ENCODE results near the gene WDR44. TPM values are rescaled to one million over a fixed set of nuclear protein-coding genes. Genes with fewer than 3 reads are reported as not detected.

The WDR44 gene
- total RNA-seq, 1 donor from 2014 or later: 19.0 TPM

DNA sequence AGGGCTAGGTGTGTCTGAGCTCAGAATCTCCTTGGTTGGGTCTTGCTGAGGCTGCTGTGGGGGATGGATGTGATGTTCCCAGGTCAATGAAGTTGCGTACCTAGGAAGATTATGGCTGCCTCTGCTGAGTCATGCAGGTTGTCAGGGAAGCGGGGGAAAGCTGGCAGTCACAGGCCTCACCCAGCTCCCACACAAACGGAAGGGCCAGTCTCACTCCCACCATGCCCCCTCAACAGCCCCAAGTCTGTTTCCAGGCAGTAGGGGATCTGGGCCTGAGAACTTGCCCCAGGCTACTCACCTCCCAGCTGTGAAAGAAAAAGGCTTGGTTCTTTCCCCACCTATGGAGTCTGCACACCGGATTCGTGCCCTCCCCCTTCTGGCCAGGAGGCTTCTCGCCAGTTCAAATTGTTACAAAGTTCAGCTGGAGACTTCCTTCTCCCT, 72.9 kb downstream of the WDR44 start:
- DNase-seq (ENCODE audit: low read depth) (no peak), FAIRE-seq (no peak)
- TF ChIP-seq, protein P1, sequence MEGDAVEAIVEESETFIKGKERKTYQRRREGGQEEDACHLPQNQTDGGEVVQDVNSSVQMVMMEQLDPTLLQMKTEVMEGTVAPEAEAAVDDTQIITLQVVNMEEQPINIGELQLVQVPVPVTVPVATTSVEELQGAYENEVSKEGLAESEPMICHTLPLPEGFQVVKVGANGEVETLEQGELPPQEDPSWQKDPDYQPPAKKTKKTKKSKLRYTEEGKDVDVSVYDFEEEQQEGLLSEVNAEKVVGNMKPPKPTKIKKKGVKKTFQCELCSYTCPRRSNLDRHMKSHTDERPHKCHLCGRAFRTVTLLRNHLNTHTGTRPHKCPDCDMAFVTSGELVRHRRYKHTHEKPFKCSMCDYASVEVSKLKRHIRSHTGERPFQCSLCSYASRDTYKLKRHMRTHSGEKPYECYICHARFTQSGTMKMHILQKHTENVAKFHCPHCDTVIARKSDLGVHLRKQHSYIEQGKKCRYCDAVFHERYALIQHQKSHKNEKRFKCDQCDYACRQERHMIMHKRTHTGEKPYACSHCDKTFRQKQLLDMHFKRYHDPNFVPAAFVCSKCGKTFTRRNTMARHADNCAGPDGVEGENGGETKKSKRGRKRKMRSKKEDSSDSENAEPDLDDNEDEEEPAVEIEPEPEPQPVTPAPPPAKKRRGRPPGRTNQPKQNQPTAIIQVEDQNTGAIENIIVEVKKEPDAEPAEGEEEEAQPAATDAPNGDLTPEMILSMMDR (IDR thresholded peaks at IDR 0.05; ENCODE audit: insufficient read depth, low read depth, low read length): no peak
- no peaks in the 10 kb centered on the region for H3K9me3 Mint-ChIP-seq (ENCODE audit: unreplicated experiment)
- H2AFZ ChIP-seq (ENCODE audit: low read depth, low read length): no peak overlapping the region
- H3K79me2 ChIP-seq (ENCODE audit: insufficient read depth, low read length): no peaks in the 10 kb centered on the region
- no peaks in the 10 kb centered on the region for H3K4me1 ChIP-seq (ENCODE audit: insufficient read depth, low read length)
- H4K20me1 ChIP-seq (ENCODE audit: insufficient read depth, low read length): no peaks in the 10 kb centered on the region
- H3K4me3 ChIP-seq (ENCODE audit: insufficient read depth, low read depth, low read length): no peak overlapping the region
- H3K27ac Mint-ChIP-seq (ENCODE audit: unreplicated experiment): peak overlapping the region; percentile 34
- no peak overlapping the region for H3K27ac ChIP-seq (ENCODE audit: low read depth, low read length)
- peaks cover 6% of the 10 kb centered on the region for H3K4me1 Mint-ChIP-seq (ENCODE audit: low read depth, unreplicated experiment)
- H3K27me3 ChIP-seq (ENCODE audit: insufficient read depth, low read length): no peaks in the 10 kb centered on the region
- no peaks in the 10 kb centered on the region for H3K9me3 ChIP-seq (ENCODE audit: insufficient read depth, low read depth, low read length)
- H3K36me3 ChIP-seq (ENCODE audit: insufficient read depth, low read length): no peaks in the 10 kb centered on the region
- no peak overlapping the region for H3K4me2 ChIP-seq (ENCODE audit: low read length)
- H3K27me3 Mint-ChIP-seq (ENCODE audit: low read depth, unreplicated experiment): no peaks in the 10 kb centered on the region
- peaks cover 6% of the 10 kb centered on the region for H3K36me3 Mint-ChIP-seq (ENCODE audit: low read depth, unreplicated experiment)
- no peak overlapping the region for H3K4me3 Mint-ChIP-seq (ENCODE audit: unreplicated experiment)
- no peak overlapping the region for H3K9ac ChIP-seq (ENCODE audit: low read length)

DNA sequence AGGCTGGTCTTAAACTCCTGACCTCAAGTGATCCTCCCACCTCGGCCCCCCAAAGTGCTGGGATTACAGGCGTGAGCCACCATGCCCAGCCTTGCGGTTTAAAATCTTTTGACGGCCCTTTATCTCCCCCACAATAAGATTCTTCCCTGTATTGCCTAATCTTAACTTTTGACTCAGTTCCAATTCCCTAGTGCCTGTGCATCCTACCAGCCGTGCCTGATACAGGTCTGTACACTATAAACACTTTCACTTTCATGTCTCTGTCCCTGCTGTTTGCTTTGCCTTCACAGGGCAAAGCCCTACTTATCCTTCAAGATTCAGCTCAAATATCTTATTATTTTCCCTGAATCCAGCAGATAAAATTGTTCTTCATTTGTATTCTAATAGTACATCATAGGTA, 74.6 kb downstream of the WDR44 start:
- peaks cover 2% of the 10 kb centered on the region for H3K9me3 Mint-ChIP-seq (ENCODE audit: unreplicated experiment)
- no peak for TF ChIP-seq EZH2 (IDR thresholded peaks at IDR 0.05; ENCODE audit: insufficient read depth, low read length)
- H3K79me2 ChIP-seq (ENCODE audit: insufficient read depth, low read length): no peaks in the 10 kb centered on the region
- no peaks in the 10 kb centered on the region for H3K27me3 ChIP-seq (ENCODE audit: insufficient read depth, low read length)
- H3K4me1 Mint-ChIP-seq (ENCODE audit: low read depth, unreplicated experiment): peaks cover 6% of the 10 kb centered on the region
- no peak overlapping the region for H2AFZ ChIP-seq (ENCODE audit: low read depth, low read length)
- peak overlapping the region; percentile 42 for H3K27ac ChIP-seq (ENCODE audit: low read depth, low read length)
- H3K4me1 ChIP-seq (ENCODE audit: insufficient read depth, low read length): no peaks in the 10 kb centered on the region
- H3K4me3 Mint-ChIP-seq (ENCODE audit: unreplicated experiment): no peak overlapping the region
- H4K20me1 ChIP-seq (ENCODE audit: insufficient read depth, low read length): no peaks in the 10 kb centered on the region
- H3K9ac ChIP-seq (ENCODE audit: low read length): no peak overlapping the region
- H3K9me3 ChIP-seq (ENCODE audit: insufficient read depth, low read depth, low read length): no peaks in the 10 kb centered on the region
- H3K4me2 ChIP-seq (ENCODE audit: low read length): peak overlapping the region; percentile 29
- no peak overlapping the region for H3K4me3 ChIP-seq (ENCODE audit: insufficient read depth, low read depth, low read length)
- no peaks in the 10 kb centered on the region for H3K27me3 Mint-ChIP-seq (ENCODE audit: low read depth, unreplicated experiment)
- H3K36me3 Mint-ChIP-seq (ENCODE audit: low read depth, unreplicated experiment): peaks cover 6% of the 10 kb centered on the region
- H3K36me3 ChIP-seq (ENCODE audit: insufficient read depth, low read length): no peaks in the 10 kb centered on the region
- FAIRE-seq: no peak
- no peak overlapping the region for H3K27ac Mint-ChIP-seq (ENCODE audit: unreplicated experiment)
- peak; percentile 25 for DNase-seq (ENCODE audit: low read depth)

DNA sequence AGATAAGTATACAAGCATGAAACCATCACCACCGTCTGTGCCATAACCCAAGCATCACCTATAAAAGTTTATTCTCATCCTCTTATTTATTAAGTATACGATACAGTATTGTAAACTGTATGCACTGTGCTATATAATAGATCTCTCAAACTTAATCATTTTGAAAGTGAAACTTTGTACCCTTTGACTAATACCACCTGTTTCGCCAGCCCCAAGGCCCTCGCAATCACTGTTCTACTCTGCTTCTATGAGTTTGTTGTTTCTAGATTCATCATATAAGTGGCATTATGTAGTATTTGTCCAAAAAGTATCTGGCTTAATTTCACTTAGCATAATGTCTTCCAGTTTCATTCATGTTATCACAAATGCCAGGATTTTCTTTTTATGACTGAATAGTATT, 77.7 kb downstream of the WDR44 start:
- no peak for FAIRE-seq

More for the DNA sequence above, 77.7 kb downstream of the WDR44 start:
- Histone ChIP-seq H3K9ac (ENCODE audit: low read length) (no peak overlapping the region), H3K4me3 (ENCODE audit: insufficient read depth, low read depth, low read length) (no peak overlapping the region), H2AFZ (ENCODE audit: low read depth, low read length) (no peak overlapping the region), H3K27ac (ENCODE audit: low read depth, low read length) (no peak overlapping the region), H3K79me2 (ENCODE audit: insufficient read depth, low read length) (no peaks in the 10 kb centered on the region), H3K4me1 (ENCODE audit: insufficient read depth, low read length) (no peaks in the 10 kb centered on the region), H3K4me2 (ENCODE audit: low read length) (no peak overlapping the region), H3K36me3 (ENCODE audit: insufficient read depth, low read length) (no peaks in the 10 kb centered on the region), H3K27me3 (ENCODE audit: insufficient read depth, low read length) (no peaks in the 10 kb centered on the region), H4K20me1 (ENCODE audit: insufficient read depth, low read length) (no peaks in the 10 kb centered on the region), H3K9me3 (ENCODE audit: insufficient read depth, low read depth, low read length) (no peaks in the 10 kb centered on the region)
- no peak for DNase-seq (ENCODE audit: low read depth)
- H3K27me3 Mint-ChIP-seq (ENCODE audit: low read depth, unreplicated experiment): no peaks in the 10 kb centered on the region
- peaks cover 3% of the 10 kb centered on the region for H3K36me3 Mint-ChIP-seq (ENCODE audit: low read depth, unreplicated experiment)
- no peak overlapping the region for H3K4me3 Mint-ChIP-seq (ENCODE audit: unreplicated experiment)
- no peak overlapping the region for H3K27ac Mint-ChIP-seq (ENCODE audit: unreplicated experiment)
- peaks cover 2% of the 10 kb centered on the region for H3K9me3 Mint-ChIP-seq (ENCODE audit: unreplicated experiment)
- H3K4me1 Mint-ChIP-seq (ENCODE audit: low read depth, unreplicated experiment): peaks cover 6% of the 10 kb centered on the region
- TF ChIP-seq EZH2 (IDR thresholded peaks at IDR 0.05; ENCODE audit: insufficient read depth, low read length): no peak
- TF ChIP-seq, protein P1 (IDR thresholded peaks at IDR 0.05; ENCODE audit: insufficient read depth, low read depth, low read length): no peak
